ENCODE measurements around the gene MFAP5. TPM values are rescaled to one million over a fixed set of nuclear protein-coding genes. Genes with fewer than 3 reads are reported as not detected.

The MFAP5 gene, protein sequence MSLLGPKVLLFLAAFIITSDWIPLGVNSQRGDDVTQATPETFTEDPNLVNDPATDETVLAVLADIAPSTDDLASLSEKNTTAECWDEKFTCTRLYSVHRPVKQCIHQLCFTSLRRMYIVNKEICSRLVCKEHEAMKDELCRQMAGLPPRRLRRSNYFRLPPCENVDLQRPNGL
- polyA plus RNA-seq, result 10 to 100 TPM in 1 of 4 donors, 1 to 10 TPM in 1, under 1 TPM in 1, not detected in 1; 0.56 to 48.2 (median 1.4) TPM
- long read RNA-seq, donor 1, result 0 reads
- long read RNA-seq, donor 2, result 0 reads
- long read RNA-seq, donor 3, partial matches to known transcripts, result 0 of 2 reads
- long read RNA-seq, donor 3, other reads (novel, unspliced or antisense), result 0 of 2 reads
- long read RNA-seq, donor 4, result 0 reads
- long read RNA-seq, donor 5, result 0 reads
- long read RNA-seq, donor 6, partial matches to known transcripts, result 0 of 2 reads
- long read RNA-seq, donor 6, other reads (novel, unspliced or antisense), result 0 of 2 reads
- long read RNA-seq, donor 7, result 0 reads
- long read RNA-seq, donor 8, transcript MFAP5-201 (10 exons, 2,845 nt), result major isoform, 7 of 13 reads
- long read RNA-seq, donor 8, partial matches to known transcripts, result 5 of 13 reads
- long read RNA-seq, donor 8, other reads (novel, unspliced or antisense), result 0 of 13 reads
- long read RNA-seq, donor 9, partial matches to known transcripts, result 0 of 1 reads
- long read RNA-seq, donor 9, other reads (novel, unspliced or antisense), result 0 of 1 reads
- long read RNA-seq, donor 10, transcript MFAP5-201 (10 exons, 2,845 nt), result major isoform, 12 of 26 reads
- long read RNA-seq, donor 10, partial matches to known transcripts, result 13 of 26 reads
- long read RNA-seq, donor 10, other reads (novel, unspliced or antisense), result 0 of 26 reads

DNA sequence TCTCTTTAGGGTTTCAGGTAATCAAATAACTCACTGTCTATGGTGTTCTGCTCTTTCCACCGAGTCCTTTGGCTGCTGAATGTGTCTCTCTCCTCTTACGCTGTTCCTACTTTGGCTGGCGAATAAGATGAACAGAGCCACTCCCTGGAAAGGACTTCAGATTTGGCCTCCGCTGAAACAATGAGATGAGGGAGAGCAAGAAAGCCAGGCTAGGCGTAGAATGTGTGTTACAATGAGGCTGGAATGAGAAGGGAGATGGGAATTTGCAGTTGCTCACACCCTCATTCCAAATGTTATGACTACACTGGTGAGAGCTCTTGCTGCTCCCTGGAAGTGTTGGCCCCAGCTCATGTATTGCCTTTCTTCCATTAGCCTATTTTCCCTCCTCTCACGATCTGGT lies at the start of gene MFAP5:
MFAP5 (minus strand) TSS at position 234 of the 400 bp plus-strand sequence. CDS start 722 bp downstream, outside the sequence.
- Histone ChIP-seq H3K4me1 (ENCODE audit: control insufficient read depth in 3 of 3, insufficient read depth in 2 of 3, low read depth in 1 of 3, low read length in 2 of 3) (no peaks in the 10 kb centered on the region), H3K27ac (ENCODE audit: low read depth in 1 of 3, low read length in 2 of 3) (peak within 1 kb of the TSS in 1 of 3 donors; percentile 26), H3K9me3 (ENCODE audit: control insufficient read depth in 2 of 2, insufficient read depth in 1 of 2, low read depth in 1 of 2, low read length in 1 of 2) (peaks cover 0 to 2% of the 10 kb centered on the region in 2 donors), H3K27me3 (ENCODE audit: control insufficient read depth in 3 of 3, insufficient read depth in 3 of 3, low read length in 3 of 3) (peaks cover 0 to 4% (median 0%) of the 10 kb centered on the region in 3 donors), H3K4me3 (ENCODE audit: low read depth in 1 of 3, low read length in 3 of 3) (no peak within 1 kb of the TSS), H3K36me3 (ENCODE audit: control insufficient read depth in 3 of 3, insufficient read depth in 2 of 3, low read depth in 1 of 3, low read length in 3 of 3) (no peaks in the 10 kb centered on the region)
- WGBS, 3 donors, result 74 to 80% (median 79%) methylated on average over 6 of the region's 6 CpGs
- DNase-seq, result no peak
- no peak for FAIRE-seq

DNA sequence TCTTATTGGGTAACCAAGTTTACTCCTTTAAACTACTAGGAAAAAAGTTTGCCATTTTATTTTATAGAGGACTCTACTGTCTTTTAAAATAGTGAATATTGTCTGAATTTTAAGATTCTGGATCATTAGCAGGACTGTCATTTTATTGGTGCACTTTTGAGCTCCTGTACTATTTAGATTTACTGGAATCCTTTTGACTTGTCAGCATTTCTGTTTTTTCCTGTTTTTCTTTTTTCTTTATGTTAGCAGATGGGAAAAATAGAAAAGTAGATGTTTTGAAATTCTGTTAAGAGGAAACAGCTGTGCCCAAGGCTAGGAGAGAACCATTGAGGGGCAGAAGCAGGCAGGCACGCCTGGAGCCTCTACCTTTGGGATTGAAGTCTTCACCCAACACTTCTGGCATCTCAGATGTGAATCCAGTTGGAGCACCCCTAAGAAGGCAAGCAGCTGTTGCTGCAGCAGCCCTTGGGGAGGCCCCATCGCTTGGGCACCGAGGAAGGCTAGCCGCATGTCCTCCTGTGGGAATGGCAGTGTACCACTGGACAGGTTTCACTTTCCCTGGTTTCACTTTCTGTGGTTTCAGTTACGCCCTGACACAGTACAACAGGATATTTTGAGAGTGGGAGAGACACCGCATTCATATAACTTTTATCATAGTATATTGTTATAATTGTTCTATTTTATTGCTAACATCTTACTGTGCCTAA lies 46.7 kb upstream of the MFAP5 start:
- peaks cover 0 to 5% (median 0%) of the 10 kb centered on the region in 3 donors for H3K36me3 ChIP-seq (ENCODE audit: control insufficient read depth in 3 of 3, insufficient read depth in 2 of 3, low read depth in 1 of 3, low read length in 3 of 3)
- H3K4me3 ChIP-seq (ENCODE audit: low read depth in 1 of 3, low read length in 3 of 3), result peak overlapping the region in 1 of 3 donors; percentile 6
- H3K9me3 ChIP-seq (ENCODE audit: control insufficient read depth in 2 of 2, insufficient read depth in 1 of 2, low read depth in 1 of 2, low read length in 1 of 2), result no peaks in the 10 kb centered on the region
- no peaks in the 10 kb centered on the region for H3K4me1 ChIP-seq (ENCODE audit: control insufficient read depth in 3 of 3, insufficient read depth in 2 of 3, low read depth in 1 of 3, low read length in 2 of 3)
- no peak for FAIRE-seq
- no peak overlapping the region for H3K27ac ChIP-seq (ENCODE audit: low read depth in 1 of 3, low read length in 2 of 3)
- peak; percentile 55 to 84 for DNase-seq
- no peaks in the 10 kb centered on the region for H3K27me3 ChIP-seq (ENCODE audit: control insufficient read depth in 3 of 3, insufficient read depth in 3 of 3, low read length in 3 of 3)
- WGBS, 3 donors, result 7 to 26% (median 20%) methylated on average over 6 of the region's 6 CpGs

DNA sequence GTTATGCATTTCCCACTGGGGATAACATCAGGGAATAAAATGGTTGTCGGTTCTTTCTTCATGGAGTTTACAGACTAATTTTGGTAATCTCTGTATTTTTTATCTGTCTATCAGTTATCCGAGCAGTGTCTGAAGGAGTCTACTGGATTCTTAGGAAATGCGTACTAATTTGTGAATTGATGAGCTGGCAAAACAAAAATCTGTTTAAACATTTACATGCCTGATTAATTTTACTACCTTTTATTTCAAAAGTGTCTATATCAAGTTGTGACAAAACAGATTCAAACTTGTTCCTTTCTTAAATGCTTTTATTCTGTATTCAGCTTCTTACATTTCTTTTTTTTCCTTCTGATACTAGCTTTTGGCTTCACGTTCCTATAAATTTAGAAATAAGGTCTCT lies 39.5 kb upstream of the MFAP5 start:
- DNase-seq (no peak), FAIRE-seq (no peak)
- H3K27me3 ChIP-seq (ENCODE audit: control insufficient read depth in 3 of 3, insufficient read depth in 3 of 3, low read length in 3 of 3), result no peaks in the 10 kb centered on the region
- no peaks in the 10 kb centered on the region for H3K9me3 ChIP-seq (ENCODE audit: control insufficient read depth in 2 of 2, insufficient read depth in 1 of 2, low read depth in 1 of 2, low read length in 1 of 2)
- peaks cover 0 to 5% (median 0%) of the 10 kb centered on the region in 3 donors for H3K4me1 ChIP-seq (ENCODE audit: control insufficient read depth in 3 of 3, insufficient read depth in 2 of 3, low read depth in 1 of 3, low read length in 2 of 3)
- H3K36me3 ChIP-seq (ENCODE audit: control insufficient read depth in 3 of 3, insufficient read depth in 2 of 3, low read depth in 1 of 3, low read length in 3 of 3), result peaks cover 0 to 2% (median 0%) of the 10 kb centered on the region in 3 donors
- 88 to 91% (median 90%) methylated on average over 4 of the region's 4 CpGs for WGBS, 3 donors
- H3K27ac ChIP-seq (ENCODE audit: low read depth in 1 of 3, low read length in 2 of 3), result no peak overlapping the region
- no peak overlapping the region for H3K4me3 ChIP-seq (ENCODE audit: low read depth in 1 of 3, low read length in 3 of 3)

DNA sequence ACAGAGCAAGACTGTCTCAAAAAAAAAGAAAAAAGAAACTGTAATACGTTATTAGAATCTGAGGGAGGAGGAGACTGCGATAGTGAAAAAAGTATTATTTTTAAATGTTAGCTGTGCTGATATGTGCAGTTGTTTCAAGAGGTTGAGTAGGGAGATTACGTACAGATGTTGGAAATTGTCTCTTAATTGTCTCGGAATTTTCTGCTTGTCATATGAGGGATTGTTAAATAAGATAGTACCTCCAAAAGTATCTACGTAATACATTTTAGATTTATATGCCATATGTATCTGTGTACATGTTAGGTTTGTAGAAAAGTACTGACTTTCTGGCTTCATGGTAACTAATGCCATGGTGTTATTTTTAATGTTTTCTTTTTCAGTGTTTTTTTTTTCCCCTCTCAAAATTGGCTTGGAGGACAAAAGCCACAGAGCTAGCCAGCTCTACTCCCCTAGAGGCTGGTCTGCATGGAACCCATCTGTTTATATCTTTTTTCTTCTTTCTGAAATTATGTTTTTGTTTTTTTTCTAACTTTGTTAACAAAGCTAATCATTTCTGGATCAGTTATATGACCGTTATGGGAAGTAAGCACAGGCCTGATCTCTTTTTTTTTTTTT lies 38.5 kb upstream of the MFAP5 start:
- peaks cover 0 to 12% (median 0%) of the 10 kb centered on the region in 3 donors for H3K4me1 ChIP-seq (ENCODE audit: control insufficient read depth in 3 of 3, insufficient read depth in 2 of 3, low read depth in 1 of 3, low read length in 2 of 3)
- H3K36me3 ChIP-seq (ENCODE audit: control insufficient read depth in 3 of 3, insufficient read depth in 2 of 3, low read depth in 1 of 3, low read length in 3 of 3), result no peaks in the 10 kb centered on the region
- no peaks in the 10 kb centered on the region for H3K9me3 ChIP-seq (ENCODE audit: control insufficient read depth in 2 of 2, insufficient read depth in 1 of 2, low read depth in 1 of 2, low read length in 1 of 2)
- H3K27ac ChIP-seq (ENCODE audit: low read depth in 1 of 3, low read length in 2 of 3), result no peak overlapping the region
- no peaks in the 10 kb centered on the region for H3K27me3 ChIP-seq (ENCODE audit: control insufficient read depth in 3 of 3, insufficient read depth in 3 of 3, low read length in 3 of 3)
- no peak for DNase-seq
- WGBS, 3 donors, result 82 to 96% (median 94%) methylated on average over 6 of the region's 6 CpGs
- no peak for FAIRE-seq
- H3K4me3 ChIP-seq (ENCODE audit: low read depth in 1 of 3, low read length in 3 of 3), result no peak overlapping the region

DNA sequence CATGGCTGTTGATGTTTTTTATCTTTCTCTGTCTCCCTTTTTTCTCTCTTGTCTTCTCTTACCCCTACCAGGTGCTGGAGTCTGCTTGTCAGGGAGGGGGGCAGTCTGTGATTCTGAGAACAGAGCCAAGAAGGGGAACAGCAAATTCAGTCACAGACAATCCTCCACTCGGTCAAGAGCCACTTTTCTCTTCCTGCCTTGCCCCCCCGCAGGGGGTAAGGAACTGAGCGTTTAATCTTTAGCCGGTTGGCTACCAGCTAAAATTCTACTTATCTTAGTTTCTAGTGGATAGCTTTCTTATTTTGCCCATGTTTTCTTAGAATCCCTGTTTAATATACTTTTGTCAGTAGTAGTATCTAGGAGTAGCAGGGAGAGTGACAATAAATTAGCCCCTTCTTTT lies 37.1 kb upstream of the MFAP5 start:
- WGBS, 3 donors, result 46 to 66% (median 60%) methylated on average over 4 of the region's 4 CpGs
- no peak for FAIRE-seq
- no peak for DNase-seq
- Histone ChIP-seq H3K4me1 (ENCODE audit: control insufficient read depth in 3 of 3, insufficient read depth in 2 of 3, low read depth in 1 of 3, low read length in 2 of 3) (peaks cover 0 to 16% (median 0%) of the 10 kb centered on the region in 3 donors), H3K27me3 (ENCODE audit: control insufficient read depth in 3 of 3, insufficient read depth in 3 of 3, low read length in 3 of 3) (no peaks in the 10 kb centered on the region), H3K4me3 (ENCODE audit: low read depth in 1 of 3, low read length in 3 of 3) (no peak overlapping the region), H3K9me3 (ENCODE audit: control insufficient read depth in 2 of 2, insufficient read depth in 1 of 2, low read depth in 1 of 2, low read length in 1 of 2) (no peaks in the 10 kb centered on the region), H3K27ac (ENCODE audit: low read depth in 1 of 3, low read length in 2 of 3) (no peak overlapping the region), H3K36me3 (ENCODE audit: control insufficient read depth in 3 of 3, insufficient read depth in 2 of 3, low read depth in 1 of 3, low read length in 3 of 3) (no peaks in the 10 kb centered on the region)

DNA sequence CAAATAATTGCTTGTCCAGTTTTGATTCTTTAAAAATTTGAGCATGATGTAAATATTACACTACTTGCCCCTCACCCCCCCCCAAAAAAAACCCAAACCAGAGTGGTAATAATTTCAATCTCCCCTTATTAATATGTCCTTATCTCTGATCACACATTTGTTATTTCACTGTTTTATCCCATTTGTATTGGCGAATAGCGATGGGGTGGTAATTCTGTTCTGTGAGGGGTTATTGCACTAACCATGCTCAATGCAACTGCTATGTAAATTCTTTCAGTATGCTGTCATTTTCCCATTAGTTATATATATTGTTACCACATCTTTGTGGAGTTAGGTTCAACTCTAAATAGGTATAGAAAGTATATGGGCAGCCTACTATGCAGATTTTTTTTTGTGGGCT lies 36.3 kb upstream of the MFAP5 start:
- no peaks in the 10 kb centered on the region for H3K27me3 ChIP-seq (ENCODE audit: control insufficient read depth in 3 of 3, insufficient read depth in 3 of 3, low read length in 3 of 3)
- peak overlapping the region in 1 of 3 donors; percentile 98 for H3K27ac ChIP-seq (ENCODE audit: low read depth in 1 of 3, low read length in 2 of 3)
- H3K36me3 ChIP-seq (ENCODE audit: control insufficient read depth in 3 of 3, insufficient read depth in 2 of 3, low read depth in 1 of 3, low read length in 3 of 3), result no peaks in the 10 kb centered on the region
- 10 to 22% (median 16%) methylated on average over 2 of the region's 2 CpGs for WGBS, 3 donors
- DNase-seq (peak in 1 of 2 donors; percentile 26), FAIRE-seq (no peak)
- H3K4me1 ChIP-seq (ENCODE audit: control insufficient read depth in 3 of 3, insufficient read depth in 2 of 3, low read depth in 1 of 3, low read length in 2 of 3), result peaks cover 0 to 16% (median 0%) of the 10 kb centered on the region in 3 donors
- H3K4me3 ChIP-seq (ENCODE audit: low read depth in 1 of 3, low read length in 3 of 3), result peak overlapping the region; percentile 76 to 99 (median 89)
- no peaks in the 10 kb centered on the region for H3K9me3 ChIP-seq (ENCODE audit: control insufficient read depth in 2 of 2, insufficient read depth in 1 of 2, low read depth in 1 of 2, low read length in 1 of 2)

DNA sequence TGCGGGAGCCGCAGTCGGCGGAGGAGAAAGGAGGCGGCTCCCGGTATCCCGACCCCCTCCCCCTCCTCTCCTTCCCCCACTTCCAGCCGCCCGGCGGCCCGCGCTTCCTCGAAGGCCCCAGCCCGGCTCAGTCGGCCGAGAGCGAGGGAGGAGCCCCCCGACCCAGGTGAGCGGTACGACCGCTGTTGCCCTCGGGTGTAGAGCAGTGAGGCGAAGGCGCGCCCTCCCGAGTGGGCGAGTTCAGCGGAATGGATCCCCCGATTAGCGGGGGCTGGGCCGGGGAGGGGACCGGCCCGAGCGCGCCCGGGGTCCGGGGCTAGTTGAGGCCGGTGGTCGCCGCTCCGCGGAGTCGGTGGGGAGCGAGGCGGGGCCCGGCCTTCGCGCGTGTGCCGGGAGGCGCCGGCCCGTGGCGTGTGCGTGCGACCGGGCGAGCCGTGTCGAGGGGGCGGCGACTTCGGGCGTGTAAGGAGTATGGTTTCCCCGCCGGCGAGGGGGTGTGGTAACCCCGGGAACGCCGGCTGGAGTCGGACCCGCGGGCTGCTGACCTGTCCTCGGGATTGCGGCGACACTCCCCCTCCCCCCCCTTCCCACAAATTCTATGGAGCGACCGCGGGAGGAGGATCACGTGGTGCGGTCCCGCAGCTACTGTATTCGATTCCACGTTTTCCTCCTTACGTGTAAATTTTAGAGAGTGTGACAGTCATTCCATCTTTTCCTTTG lies 35.7 kb upstream of the MFAP5 start:
- WGBS, 3 donors, result 0 to 1% (median 0%) methylated on average over 59 to 85 of the region's 85 CpGs
- H3K36me3 ChIP-seq (ENCODE audit: control insufficient read depth in 3 of 3, insufficient read depth in 2 of 3, low read depth in 1 of 3, low read length in 3 of 3), result no peaks in the 10 kb centered on the region
- H3K4me3 ChIP-seq (ENCODE audit: low read depth in 1 of 3, low read length in 3 of 3), result peak overlapping the region; percentile 76 to 99 (median 89)
- H3K9me3 ChIP-seq (ENCODE audit: control insufficient read depth in 2 of 2, insufficient read depth in 1 of 2, low read depth in 1 of 2, low read length in 1 of 2), result no peaks in the 10 kb centered on the region
- peak overlapping the region; percentile 91 to 98 (median 94) for H3K27ac ChIP-seq (ENCODE audit: low read depth in 1 of 3, low read length in 2 of 3)
- no peaks in the 10 kb centered on the region for H3K27me3 ChIP-seq (ENCODE audit: control insufficient read depth in 3 of 3, insufficient read depth in 3 of 3, low read length in 3 of 3)
- DNase-seq (peak; percentile 20 to 79), FAIRE-seq (no peak)
- peaks cover 0 to 16% (median 0%) of the 10 kb centered on the region in 3 donors for H3K4me1 ChIP-seq (ENCODE audit: control insufficient read depth in 3 of 3, insufficient read depth in 2 of 3, low read depth in 1 of 3, low read length in 2 of 3)

Data from small intestine (tissue), 16 donors.